ENCODE measurements around the gene ZC3H7A. TPM values are rescaled to one million over a fixed set of nuclear protein-coding genes. Genes with fewer than 3 reads are reported as not detected.

Gene ZC3H7A
- total RNA-seq, 5 donors from 2014 or later (not counting 1 experiment from before 2014, with no cell fraction given): 57.6 to 115 (median 68.2) TPM

GRCh38 chr16:11731222-11731621 is 65.8 kb downstream of the ZC3H7A start:
- ChIA-PET POLR2A (interaction anchor here (0.6 to 0.8 kb wide), 3 partner anchors 12 to 115 kb away, joined by 4 to 7 read pairs (median 4); partner anchors contain the start of gene TXNDC11 (in 1 of the 2)), CTCF (interaction anchor here (0.5 to 0.9 kb wide), 4 partner anchors 13 to 320 kb away, joined by 3 to 4 read pairs (median 3); no protein-coding TSS in a partner anchor)
- Histone ChIP-seq H3K4me1 (ENCODE audit: control insufficient read depth in 1 of 2, extremely low read depth in 1 of 2, insufficient read depth in 2 of 2, low read length in 2 of 2) (peaks cover 0 to 3% of the 10 kb centered on the region in 2 experiments), H3K9me3 (no peaks in the 10 kb centered on the region), H3K27ac (ENCODE audit: low read length) (no peak overlapping the region), H3K4me3 (ENCODE audit: control insufficient read depth in 1 of 2, extremely low read depth in 1 of 2, low read length in 1 of 2) (no peak overlapping the region), H3K36me3 (ENCODE audit: control insufficient read depth in 2 of 2, extremely low read depth in 1 of 2, insufficient read depth in 1 of 2, low read length in 1 of 2) (peaks cover 13 to 79% of the 10 kb centered on the region in 2 donors), H3K27me3 (replicated peaks in 1 of 2; ENCODE audit: control insufficient read depth in 2 of 2, extremely low read depth in 1 of 2, insufficient read depth in 2 of 2, low read length in 1 of 2) (no peaks in the 10 kb centered on the region)
- no peak overlapping the region for H3K4me3 Mint-ChIP-seq
- no CpG with 5 or more reads among the region's 3 CpGs for WGBS (ENCODE audit: insufficient coverage)
- H3K27me3 Mint-ChIP-seq: no peaks in the 10 kb centered on the region
- DNase-seq (no peak), ATAC-seq (replicated peaks in 1 of 4) (no peak)
- H3K36me3 Mint-ChIP-seq: peaks cover 63% of the 10 kb centered on the region
- peaks cover 22 to 62% (median 54%) of the 10 kb centered on the region in 3 donors for H3K4me1 Mint-ChIP-seq
- no peaks in the 10 kb centered on the region for H3K9me3 Mint-ChIP-seq
- no peak overlapping the region for H3K27ac Mint-ChIP-seq

GRCh38 chr16:11729787-11730186 is 67.3 kb downstream of the ZC3H7A start:
- 100% methylated on average over 1 of the region's 3 CpGs for WGBS (ENCODE audit: insufficient coverage)
- Histone ChIP-seq H3K9me3 (no peaks in the 10 kb centered on the region), H3K27me3 (replicated peaks in 1 of 2; ENCODE audit: control insufficient read depth in 2 of 2, extremely low read depth in 1 of 2, insufficient read depth in 2 of 2, low read length in 1 of 2) (no peaks in the 10 kb centered on the region), H3K4me1 (ENCODE audit: control insufficient read depth in 1 of 2, extremely low read depth in 1 of 2, insufficient read depth in 2 of 2, low read length in 2 of 2) (peaks cover 0 to 3% of the 10 kb centered on the region in 2 experiments), H3K27ac (ENCODE audit: low read length) (no peak overlapping the region), H3K36me3 (ENCODE audit: control insufficient read depth in 2 of 2, extremely low read depth in 1 of 2, insufficient read depth in 1 of 2, low read length in 1 of 2) (peaks cover 16 to 78% of the 10 kb centered on the region in 2 donors), H3K4me3 (ENCODE audit: control insufficient read depth in 1 of 2, extremely low read depth in 1 of 2, low read length in 1 of 2) (no peak overlapping the region)
- Mint-ChIP-seq H3K36me3 (peaks cover 63% of the 10 kb centered on the region), H3K4me3 (no peak overlapping the region), H3K9me3 (no peaks in the 10 kb centered on the region), H3K27me3 (no peaks in the 10 kb centered on the region), H3K27ac (peak overlapping the region; percentile 11 to 24), H3K4me1 (peaks cover 13 to 55% (median 45%) of the 10 kb centered on the region in 3 donors)
- no peak for ATAC-seq (replicated peaks in 1 of 4)
- no peak for DNase-seq
- ChIA-PET CTCF (no interaction called here), POLR2A (interaction anchor here in 1 of 2 donors (0.5 to 0.6 kb wide), 2 partner anchors 128 to 198 kb away, joined by 3 to 4 read pairs; no protein-coding TSS in a partner anchor)

GRCh38 chr16:11727796-11728543 is 69.1 kb downstream of the ZC3H7A start:
- H3K36me3 Mint-ChIP-seq: peaks cover 55% of the 10 kb centered on the region
- peaks cover 16 to 70% of the 10 kb centered on the region in 2 donors for H3K36me3 ChIP-seq (ENCODE audit: control insufficient read depth in 2 of 2, extremely low read depth in 1 of 2, insufficient read depth in 1 of 2, low read length in 1 of 2)
- WGBS (ENCODE audit: insufficient coverage): 73% methylated on average over 2 of the region's 4 CpGs
- ChIA-PET POLR2A (no interaction called here), CTCF (interaction anchor here in 1 of 2 donors (0.9 kb wide), 1 partner anchor 35 kb away, joined by 4 read pairs; no protein-coding TSS in a partner anchor)
- H3K27me3 Mint-ChIP-seq: no peaks in the 10 kb centered on the region
- no peak overlapping the region for H3K4me3 Mint-ChIP-seq
- H3K27ac Mint-ChIP-seq: peak overlapping the region; percentile 7 to 29
- no peak overlapping the region for H3K27ac ChIP-seq (ENCODE audit: low read length)
- DNase-seq: no peak
- H3K4me3 ChIP-seq (ENCODE audit: control insufficient read depth in 1 of 2, extremely low read depth in 1 of 2, low read length in 1 of 2): no peak overlapping the region
- no peak for ATAC-seq (replicated peaks in 1 of 4)
- H3K9me3 ChIP-seq: no peaks in the 10 kb centered on the region
- peaks cover 0 to 3% of the 10 kb centered on the region in 2 experiments for H3K4me1 ChIP-seq (ENCODE audit: control insufficient read depth in 1 of 2, extremely low read depth in 1 of 2, insufficient read depth in 2 of 2, low read length in 2 of 2)
- peaks cover 20 to 48% (median 41%) of the 10 kb centered on the region in 3 donors for H3K4me1 Mint-ChIP-seq
- no peaks in the 10 kb centered on the region for H3K27me3 ChIP-seq (replicated peaks in 1 of 2; ENCODE audit: control insufficient read depth in 2 of 2, extremely low read depth in 1 of 2, insufficient read depth in 2 of 2, low read length in 1 of 2)
- H3K9me3 Mint-ChIP-seq: no peaks in the 10 kb centered on the region

GRCh38 chr16:11726008-11726407 is 71.0 kb downstream of the ZC3H7A start:
- no peak overlapping the region for H3K27ac ChIP-seq (ENCODE audit: low read length)
- H3K9me3 ChIP-seq: no peaks in the 10 kb centered on the region
- peaks cover 52% of the 10 kb centered on the region for H3K36me3 Mint-ChIP-seq
- H3K27me3 ChIP-seq (replicated peaks in 1 of 2; ENCODE audit: control insufficient read depth in 2 of 2, extremely low read depth in 1 of 2, insufficient read depth in 2 of 2, low read length in 1 of 2): no peaks in the 10 kb centered on the region
- H3K4me1 ChIP-seq (ENCODE audit: control insufficient read depth in 1 of 2, extremely low read depth in 1 of 2, insufficient read depth in 2 of 2, low read length in 2 of 2): peaks cover 0 to 3% of the 10 kb centered on the region in 2 experiments
- 98% methylated on average over 6 of the region's 8 CpGs for WGBS (ENCODE audit: insufficient coverage)
- peaks cover 30 to 41% (median 35%) of the 10 kb centered on the region in 3 donors for H3K4me1 Mint-ChIP-seq
- H3K27ac Mint-ChIP-seq: peak overlapping the region in 1 of 2 donors; percentile 6
- H3K4me3 Mint-ChIP-seq: no peak overlapping the region
- DNase-seq (no peak), ATAC-seq (replicated peaks in 1 of 4) (no peak)
- POLR2A ChIA-PET: no interaction called here
- CTCF ChIA-PET: no interaction called here
- H3K4me3 ChIP-seq (ENCODE audit: control insufficient read depth in 1 of 2, extremely low read depth in 1 of 2, low read length in 1 of 2): no peak overlapping the region
- H3K9me3 Mint-ChIP-seq: no peaks in the 10 kb centered on the region
- H3K36me3 ChIP-seq (ENCODE audit: control insufficient read depth in 2 of 2, extremely low read depth in 1 of 2, insufficient read depth in 1 of 2, low read length in 1 of 2): peaks cover 16 to 68% of the 10 kb centered on the region in 2 donors
- no peaks in the 10 kb centered on the region for H3K27me3 Mint-ChIP-seq

GRCh38 chr16:11725457-11725856 is 71.6 kb downstream of the ZC3H7A start:
- ATAC-seq (replicated peaks in 1 of 4) (no peak), DNase-seq (no peak)
- Mint-ChIP-seq H3K27ac (peak overlapping the region in 1 of 2 donors; percentile 6), H3K27me3 (no peaks in the 10 kb centered on the region), H3K4me3 (no peak overlapping the region), H3K4me1 (peaks cover 30 to 37% (median 32%) of the 10 kb centered on the region in 3 donors), H3K9me3 (no peaks in the 10 kb centered on the region), H3K36me3 (peaks cover 49% of the 10 kb centered on the region)
- Histone ChIP-seq H3K4me3 (ENCODE audit: control insufficient read depth in 1 of 2, extremely low read depth in 1 of 2, low read length in 1 of 2) (no peak overlapping the region), H3K36me3 (ENCODE audit: control insufficient read depth in 2 of 2, extremely low read depth in 1 of 2, insufficient read depth in 1 of 2, low read length in 1 of 2) (peaks cover 21 to 68% of the 10 kb centered on the region in 2 donors), H3K27ac (ENCODE audit: low read length) (no peak overlapping the region), H3K27me3 (replicated peaks in 1 of 2; ENCODE audit: control insufficient read depth in 2 of 2, extremely low read depth in 1 of 2, insufficient read depth in 2 of 2, low read length in 1 of 2) (no peaks in the 10 kb centered on the region), H3K4me1 (ENCODE audit: control insufficient read depth in 1 of 2, extremely low read depth in 1 of 2, insufficient read depth in 2 of 2, low read length in 2 of 2) (peaks cover 0 to 3% of the 10 kb centered on the region in 2 experiments), H3K9me3 (no peaks in the 10 kb centered on the region)
- no CpG with 5 or more reads among the region's 1 CpG for WGBS (ENCODE audit: insufficient coverage)
- ChIA-PET POLR2A (interaction anchor here in 1 of 2 donors (0.5 kb wide), 1 partner anchor 58 kb away, joined by 3 read pairs; no protein-coding TSS in a partner anchor), CTCF (interaction anchor here in 1 of 2 donors (0.6 to 0.7 kb wide), 2 partner anchors 17 to 387 kb away, joined by 3 read pairs; no protein-coding TSS in a partner anchor)

- ATAC-seq (replicated peaks in 1 of 4) (no peak), DNase-seq (no peak)
- WGBS (ENCODE audit: insufficient coverage): no CpG with 5 or more reads among the region's 3 CpGs
- H3K4me1 ChIP-seq (ENCODE audit: control insufficient read depth in 1 of 2, extremely low read depth in 1 of 2, insufficient read depth in 2 of 2, low read length in 2 of 2): no peaks in the 10 kb centered on the region
- Mint-ChIP-seq H3K27ac (peak overlapping the region; percentile 5 to 44), H3K4me3 (no peak overlapping the region), H3K9me3 (no peaks in the 10 kb centered on the region), H3K27me3 (no peaks in the 10 kb centered on the region), H3K36me3 (peaks cover 33% of the 10 kb centered on the region), H3K4me1 (peaks cover 19 to 31% (median 24%) of the 10 kb centered on the region in 3 donors)
- no peaks in the 10 kb centered on the region for H3K27me3 ChIP-seq (replicated peaks in 1 of 2; ENCODE audit: control insufficient read depth in 2 of 2, extremely low read depth in 1 of 2, insufficient read depth in 2 of 2, low read length in 1 of 2)
- no peak overlapping the region for H3K4me3 ChIP-seq (ENCODE audit: control insufficient read depth in 1 of 2, extremely low read depth in 1 of 2, low read length in 1 of 2)
- CTCF ChIA-PET: no interaction called here
- H3K27ac ChIP-seq (ENCODE audit: low read length): no peak overlapping the region
- peaks cover 14 to 56% of the 10 kb centered on the region in 2 donors for H3K36me3 ChIP-seq (ENCODE audit: control insufficient read depth in 2 of 2, extremely low read depth in 1 of 2, insufficient read depth in 1 of 2, low read length in 1 of 2)
- no peaks in the 10 kb centered on the region for H3K9me3 ChIP-seq
- POLR2A ChIA-PET: interaction anchor here in 1 of 2 donors (0.6 to 0.7 kb wide), 2 partner anchors 166 to 183 kb away, joined by 3 to 5 read pairs; no protein-coding TSS in a partner anchor
These were observed 74.6 kb downstream of the ZC3H7A start for GRCh38 chr16:11722468-11722808.

Data from T-cell (primary cell).